ENCODE data around the gene MARK2. TPM values are rescaled to one million over a fixed set of nuclear protein-coding genes. Genes with fewer than 3 reads are reported as not detected.

The MARK2 gene
- total RNA-seq (12.7 TPM), polyA plus RNA-seq (17.5 TPM)
- long read RNA-seq, donor 1, partial matches to known transcripts = 0 of 1 reads
- long read RNA-seq, donor 1, other reads (novel, unspliced or antisense) = 0 of 1 reads
- long read RNA-seq, donor 2 = 0 reads
- long read RNA-seq, donor 3, partial matches to known transcripts = 6 of 7 reads
- long read RNA-seq, donor 3, other reads (novel, unspliced or antisense) = 0 of 7 reads
- long read RNA-seq, donor 4, partial matches to known transcripts = 0 of 1 reads
- long read RNA-seq, donor 4, other reads (novel, unspliced or antisense) = 0 of 1 reads
- long read RNA-seq, donor 5, partial matches to known transcripts = 7 of 7 reads
- long read RNA-seq, donor 5, other reads (novel, unspliced or antisense) = 0 of 7 reads
- long read RNA-seq, donor 6, partial matches to known transcripts = 0 of 2 reads
- long read RNA-seq, donor 6, other reads (novel, unspliced or antisense) = 0 of 2 reads
- long read RNA-seq, donor 7, partial matches to known transcripts = 13 of 13 reads
- long read RNA-seq, donor 7, other reads (novel, unspliced or antisense) = 0 of 13 reads
- long read RNA-seq, donor 8 = 0 reads
- long read RNA-seq, donor 9, partial matches to known transcripts = 0 of 2 reads
- long read RNA-seq, donor 9, other reads (novel, unspliced or antisense) = 0 of 2 reads
- long read RNA-seq, donor 10, partial matches to known transcripts = 8 of 8 reads
- long read RNA-seq, donor 10, other reads (novel, unspliced or antisense) = 0 of 8 reads

DNA sequence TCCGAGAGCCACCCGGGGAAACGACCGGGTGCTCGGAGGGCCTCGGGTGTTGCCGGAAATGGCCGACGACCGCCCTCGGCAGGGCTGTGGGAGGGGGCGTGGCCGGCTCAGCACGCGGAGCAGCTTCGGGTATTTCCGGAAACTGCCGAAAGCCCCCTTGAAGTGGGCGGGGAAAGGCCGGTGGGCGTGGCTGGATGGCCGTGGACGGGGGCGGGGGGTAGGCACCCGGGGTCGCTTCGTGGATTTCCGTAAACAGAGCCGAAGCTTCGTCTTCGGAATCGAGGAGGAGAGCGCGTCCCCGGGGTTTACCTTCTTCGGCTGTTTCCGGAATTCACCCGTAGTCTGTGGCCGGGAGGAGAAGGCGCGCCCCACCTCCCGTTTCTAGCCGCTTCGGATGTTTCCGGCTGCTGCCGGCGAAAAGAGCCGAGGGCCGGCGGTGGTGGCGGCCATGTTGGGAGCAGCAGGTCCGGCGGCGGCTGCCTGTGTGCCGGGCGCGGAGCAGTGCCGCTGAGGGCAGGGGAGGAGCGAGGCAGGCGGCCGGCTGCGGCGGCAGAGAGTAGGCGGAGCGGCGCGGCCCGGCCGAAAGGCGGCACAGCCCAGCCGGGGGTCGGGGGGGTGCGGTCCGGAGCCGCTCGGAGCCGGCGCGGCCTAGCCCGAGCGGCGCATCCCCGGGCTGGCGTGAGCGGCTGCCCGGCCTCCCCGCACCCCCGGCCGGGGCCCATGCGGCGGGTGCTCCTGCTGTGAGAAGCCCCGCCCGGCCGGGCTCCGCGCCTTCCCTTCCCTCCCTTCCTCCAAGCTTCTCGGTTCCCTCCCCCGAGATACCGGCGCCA is at the start of gene MARK2:
Gene MARK2 (plus strand): TSS at position 433 of the 830 bp plus-strand sequence. CDS start 397 bp downstream, at position 830.
- H3K27ac ChIP-seq (ENCODE audit: low read depth in 1 of 2, low read length in 1 of 2) = peak within 1 kb of the TSS; percentile 81 to 90
- under 1% methylated on average over 100 of the region's 100 CpGs for WGBS
- H3K4me1 ChIP-seq (ENCODE audit: control insufficient read depth in 2 of 2, insufficient read depth in 2 of 2, low read length in 2 of 2) = peaks cover 27 to 38% of the 10 kb centered on the region in 2 donors

DNA sequence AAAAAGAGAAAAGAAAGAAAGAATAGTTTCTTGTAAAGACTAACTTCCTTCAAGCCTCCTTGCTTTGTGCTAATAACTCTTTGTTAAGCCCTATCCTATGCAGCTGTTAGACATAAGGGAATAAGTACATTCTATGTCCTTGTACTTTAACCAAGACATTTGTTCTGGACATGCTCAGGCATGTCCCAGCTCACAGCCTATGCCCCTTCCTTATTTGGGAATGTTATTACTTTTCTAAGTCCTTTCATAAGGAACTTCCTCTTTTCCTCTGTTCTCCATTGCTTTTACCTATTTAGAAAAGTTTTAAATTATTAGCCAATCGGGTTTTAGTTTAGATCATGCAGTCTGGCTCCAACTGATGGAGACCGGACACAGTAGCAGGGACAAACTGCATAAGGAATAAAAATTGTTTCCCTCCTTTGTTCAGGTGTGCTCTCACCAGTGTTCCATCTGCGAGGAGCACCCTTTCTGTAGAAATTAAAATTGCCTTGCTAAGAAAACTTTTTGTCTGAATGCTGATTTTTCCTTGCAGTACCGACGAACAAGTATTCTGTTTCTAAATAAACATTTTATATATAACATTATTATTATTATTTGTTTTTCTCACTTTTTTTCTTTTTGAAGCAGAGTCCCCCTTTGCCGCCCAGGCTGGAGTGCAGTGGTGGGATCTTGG is 47.3 kb upstream of the MARK2 start:
- WGBS = 89% methylated on average over 6 of the region's 6 CpGs
- Histone ChIP-seq H3K9me3 (ENCODE audit: control insufficient read depth in 2 of 2, insufficient read depth in 1 of 2, low read length in 1 of 2) (peaks cover 0 to 10% of the 10 kb centered on the region in 2 donors), H3K27ac (ENCODE audit: low read depth in 1 of 2, low read length in 1 of 2) (no peak overlapping the region), H3K4me1 (ENCODE audit: control insufficient read depth in 2 of 2, insufficient read depth in 2 of 2, low read length in 2 of 2) (no peaks in the 10 kb centered on the region), H3K36me3 (ENCODE audit: control insufficient read depth in 2 of 2, insufficient read depth in 2 of 2, low read length in 1 of 2) (no peaks in the 10 kb centered on the region), H3K27me3 (ENCODE audit: control insufficient read depth in 2 of 2, insufficient read depth in 1 of 2, low read length in 1 of 2) (no peaks in the 10 kb centered on the region), H3K4me3 (ENCODE audit: low read length in 2 of 2) (no peak overlapping the region)
- DNase-seq (ENCODE audit: low read depth in 6 of 9, low spot score in 9 of 9) = no peak

More for the DNA sequence above, at the start of gene MARK2:
- no peaks in the 10 kb centered on the region for H3K9me3 ChIP-seq (ENCODE audit: control insufficient read depth in 2 of 2, insufficient read depth in 1 of 2, low read length in 1 of 2)
- no peaks in the 10 kb centered on the region for H3K27me3 ChIP-seq (ENCODE audit: control insufficient read depth in 2 of 2, insufficient read depth in 1 of 2, low read length in 1 of 2)
- peak within 1 kb of the TSS; percentile 79 to 86 for H3K4me3 ChIP-seq (ENCODE audit: low read length in 2 of 2)
- peak; percentile 98 to 100 (median 99) for DNase-seq (ENCODE audit: low read depth in 6 of 9, low spot score in 9 of 9)
- peaks cover 5 to 22% of the 10 kb centered on the region in 2 donors for H3K36me3 ChIP-seq (ENCODE audit: control insufficient read depth in 2 of 2, insufficient read depth in 2 of 2, low read length in 1 of 2)

DNA sequence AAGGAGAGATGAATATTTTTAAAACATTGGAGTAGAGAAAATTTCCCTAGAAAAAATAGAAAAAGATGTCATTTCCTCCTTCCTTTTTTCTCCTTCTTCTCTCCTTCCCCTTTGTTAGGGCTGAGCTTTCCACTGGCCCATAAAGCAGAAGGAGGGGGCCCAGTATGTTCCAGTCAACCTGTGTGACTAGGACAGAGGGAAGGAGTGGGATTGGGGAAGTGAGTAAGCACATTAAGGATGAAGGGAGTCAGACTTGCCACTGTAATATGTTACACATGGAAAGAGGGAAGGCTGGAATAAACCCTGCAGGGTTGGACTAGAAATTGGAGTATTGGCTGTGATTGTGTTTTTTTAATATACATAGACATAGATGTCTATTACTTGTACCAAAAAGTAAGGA is 45.7 kb upstream of the MARK2 start:
- Histone ChIP-seq H3K9me3 (ENCODE audit: control insufficient read depth in 2 of 2, insufficient read depth in 1 of 2, low read length in 1 of 2) (peaks cover 0 to 10% of the 10 kb centered on the region in 2 donors), H3K4me3 (ENCODE audit: low read length in 2 of 2) (no peak overlapping the region), H3K4me1 (ENCODE audit: control insufficient read depth in 2 of 2, insufficient read depth in 2 of 2, low read length in 2 of 2) (no peaks in the 10 kb centered on the region), H3K27me3 (ENCODE audit: control insufficient read depth in 2 of 2, insufficient read depth in 1 of 2, low read length in 1 of 2) (no peaks in the 10 kb centered on the region), H3K36me3 (ENCODE audit: control insufficient read depth in 2 of 2, insufficient read depth in 2 of 2, low read length in 1 of 2) (no peaks in the 10 kb centered on the region), H3K27ac (ENCODE audit: low read depth in 1 of 2, low read length in 1 of 2) (no peak overlapping the region)
- DNase-seq (ENCODE audit: low read depth in 6 of 9, low spot score in 9 of 9) = no peak

DNA sequence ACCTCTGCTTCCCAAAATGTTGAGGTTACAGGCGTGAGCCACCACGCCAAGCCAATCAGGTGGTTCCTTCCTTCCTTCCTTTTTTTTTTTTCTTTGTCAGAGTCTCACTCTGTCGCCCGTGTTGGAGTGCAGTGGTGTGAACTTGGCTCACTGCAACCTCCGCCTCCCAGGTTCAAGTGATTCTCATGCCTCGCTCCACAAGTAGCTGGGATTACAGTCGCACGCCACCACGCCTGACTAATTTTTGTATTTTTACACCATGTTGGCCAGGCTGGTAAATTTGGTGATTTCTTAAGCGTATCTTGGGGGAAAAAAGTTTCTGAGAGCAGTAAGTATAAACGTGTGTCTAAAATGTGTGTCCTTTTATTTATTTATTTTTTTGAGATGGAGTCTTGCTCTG is 43.8 kb upstream of the MARK2 start:
- Histone ChIP-seq H3K9me3 (ENCODE audit: control insufficient read depth in 2 of 2, insufficient read depth in 1 of 2, low read length in 1 of 2) (peaks cover 0 to 10% of the 10 kb centered on the region in 2 donors), H3K27me3 (ENCODE audit: control insufficient read depth in 2 of 2, insufficient read depth in 1 of 2, low read length in 1 of 2) (no peaks in the 10 kb centered on the region), H3K4me1 (ENCODE audit: control insufficient read depth in 2 of 2, insufficient read depth in 2 of 2, low read length in 2 of 2) (no peaks in the 10 kb centered on the region), H3K36me3 (ENCODE audit: control insufficient read depth in 2 of 2, insufficient read depth in 2 of 2, low read length in 1 of 2) (no peaks in the 10 kb centered on the region), H3K27ac (ENCODE audit: low read depth in 1 of 2, low read length in 1 of 2) (no peak overlapping the region), H3K4me3 (ENCODE audit: low read length in 2 of 2) (no peak overlapping the region)
- no peak for DNase-seq (ENCODE audit: low read depth in 6 of 9, low spot score in 9 of 9)
- WGBS = 69% methylated on average over 11 of the region's 11 CpGs

DNA sequence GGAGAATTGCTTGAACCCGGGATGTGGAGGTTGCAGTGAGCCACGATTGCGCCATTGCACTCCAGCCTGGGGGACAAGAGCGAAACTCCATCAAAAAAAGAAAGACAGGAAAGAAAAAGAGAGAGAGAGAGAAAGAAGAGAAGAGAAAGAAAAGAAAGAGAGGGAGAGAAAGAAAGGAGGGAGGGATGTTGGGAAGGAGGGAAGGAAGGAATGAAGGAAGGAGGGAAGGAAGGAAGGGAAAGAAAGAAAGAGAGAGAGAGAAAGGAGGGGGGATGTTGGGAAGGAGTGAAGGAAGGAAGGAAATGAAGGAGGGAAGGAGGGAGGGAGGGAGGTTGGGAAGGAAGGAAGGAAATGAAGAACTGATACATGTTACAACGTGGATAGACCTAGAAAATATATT is 38.0 kb upstream of the MARK2 start:
- H3K4me3 ChIP-seq (ENCODE audit: low read length in 2 of 2) = no peak overlapping the region
- 93% methylated on average over 5 of the region's 5 CpGs for WGBS
- DNase-seq (ENCODE audit: low read depth in 6 of 9, low spot score in 9 of 9) = no peak
- H3K4me1 ChIP-seq (ENCODE audit: control insufficient read depth in 2 of 2, insufficient read depth in 2 of 2, low read length in 2 of 2) = no peaks in the 10 kb centered on the region
- H3K27ac ChIP-seq (ENCODE audit: low read depth in 1 of 2, low read length in 1 of 2) = no peak overlapping the region
- H3K27me3 ChIP-seq (ENCODE audit: control insufficient read depth in 2 of 2, insufficient read depth in 1 of 2, low read length in 1 of 2) = no peaks in the 10 kb centered on the region
- H3K36me3 ChIP-seq (ENCODE audit: control insufficient read depth in 2 of 2, insufficient read depth in 2 of 2, low read length in 1 of 2) = no peaks in the 10 kb centered on the region
- no peaks in the 10 kb centered on the region for H3K9me3 ChIP-seq (ENCODE audit: control insufficient read depth in 2 of 2, insufficient read depth in 1 of 2, low read length in 1 of 2)

DNA sequence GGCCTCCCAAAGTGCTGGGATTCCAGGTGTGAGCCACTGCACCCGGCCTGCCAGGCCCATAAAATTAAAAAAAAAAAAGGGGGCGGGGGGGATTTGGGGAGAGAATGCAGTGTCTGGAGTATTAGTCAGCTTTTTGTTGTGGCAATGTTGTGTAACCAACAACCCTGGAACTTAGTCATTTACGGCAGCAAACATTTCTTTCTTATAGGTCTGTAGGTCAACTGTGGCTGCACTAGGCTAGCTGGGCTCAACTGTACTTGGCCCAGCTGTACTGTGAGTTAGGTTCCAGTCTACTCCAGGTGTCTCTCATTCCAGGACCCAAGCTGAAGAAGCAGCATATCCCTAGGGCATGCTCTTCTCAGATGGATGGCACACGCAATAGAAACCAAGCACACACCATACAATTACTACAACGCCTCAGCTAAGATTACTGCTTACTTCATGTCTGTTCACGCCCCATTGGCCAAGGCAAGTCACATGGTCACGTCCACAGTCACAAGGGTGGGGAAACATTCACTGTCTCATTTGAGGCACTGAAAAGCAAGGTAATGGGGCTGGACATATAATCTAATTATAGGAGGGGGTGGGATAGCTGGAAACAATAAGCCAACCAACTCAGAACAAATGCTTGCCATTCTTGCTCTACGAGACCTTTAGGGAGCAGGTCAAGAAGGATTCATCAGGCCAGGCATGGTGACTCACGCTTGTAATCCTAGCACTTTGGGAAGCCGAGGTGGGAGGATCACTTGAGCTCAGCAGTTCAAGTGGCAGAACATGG is 36.1 kb upstream of the MARK2 start:
- H3K27ac ChIP-seq (ENCODE audit: low read depth in 1 of 2, low read length in 1 of 2) = no peak overlapping the region

DNA sequence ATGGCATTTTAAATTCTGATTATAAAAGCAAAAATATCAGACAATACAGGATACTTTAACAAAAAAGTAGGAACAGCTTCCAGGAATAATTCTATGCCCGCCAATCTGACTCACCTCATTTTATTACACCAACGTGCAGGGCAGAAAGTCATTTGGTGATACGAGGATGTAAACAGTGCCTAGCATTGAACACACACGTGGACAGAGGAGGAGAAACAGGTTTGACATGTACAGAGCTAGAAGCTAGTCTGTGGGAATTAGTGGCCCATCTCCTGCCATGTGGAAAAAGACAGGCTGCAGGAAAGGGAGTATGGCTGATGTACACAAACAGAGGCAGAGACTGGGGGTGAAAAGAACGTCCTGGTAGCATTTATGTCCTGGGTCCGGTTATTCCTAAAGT is 34.7 kb upstream of the MARK2 start:
- 95% methylated on average over 6 of the region's 6 CpGs for WGBS
- Histone ChIP-seq H3K36me3 (ENCODE audit: control insufficient read depth in 2 of 2, insufficient read depth in 2 of 2, low read length in 1 of 2) (no peaks in the 10 kb centered on the region), H3K4me3 (ENCODE audit: low read length in 2 of 2) (no peak overlapping the region), H3K27ac (ENCODE audit: low read depth in 1 of 2, low read length in 1 of 2) (no peak overlapping the region), H3K27me3 (ENCODE audit: control insufficient read depth in 2 of 2, insufficient read depth in 1 of 2, low read length in 1 of 2) (no peaks in the 10 kb centered on the region), H3K9me3 (ENCODE audit: control insufficient read depth in 2 of 2, insufficient read depth in 1 of 2, low read length in 1 of 2) (no peaks in the 10 kb centered on the region), H3K4me1 (ENCODE audit: control insufficient read depth in 2 of 2, insufficient read depth in 2 of 2, low read length in 2 of 2) (no peaks in the 10 kb centered on the region)
- no peak for DNase-seq (ENCODE audit: low read depth in 6 of 9, low spot score in 9 of 9)

More for the DNA sequence above, 36.1 kb upstream of the MARK2 start:
- no peaks in the 10 kb centered on the region for H3K4me1 ChIP-seq (ENCODE audit: control insufficient read depth in 2 of 2, insufficient read depth in 2 of 2, low read length in 2 of 2)
- 92% methylated on average over 10 of the region's 10 CpGs for WGBS
- H3K9me3 ChIP-seq (ENCODE audit: control insufficient read depth in 2 of 2, insufficient read depth in 1 of 2, low read length in 1 of 2) = no peaks in the 10 kb centered on the region
- H3K27me3 ChIP-seq (ENCODE audit: control insufficient read depth in 2 of 2, insufficient read depth in 1 of 2, low read length in 1 of 2) = no peaks in the 10 kb centered on the region
- DNase-seq (ENCODE audit: low read depth in 6 of 9, low spot score in 9 of 9) = no peak
- no peak overlapping the region for H3K4me3 ChIP-seq (ENCODE audit: low read length in 2 of 2)
- no peaks in the 10 kb centered on the region for H3K36me3 ChIP-seq (ENCODE audit: control insufficient read depth in 2 of 2, insufficient read depth in 2 of 2, low read length in 1 of 2)

DNA sequence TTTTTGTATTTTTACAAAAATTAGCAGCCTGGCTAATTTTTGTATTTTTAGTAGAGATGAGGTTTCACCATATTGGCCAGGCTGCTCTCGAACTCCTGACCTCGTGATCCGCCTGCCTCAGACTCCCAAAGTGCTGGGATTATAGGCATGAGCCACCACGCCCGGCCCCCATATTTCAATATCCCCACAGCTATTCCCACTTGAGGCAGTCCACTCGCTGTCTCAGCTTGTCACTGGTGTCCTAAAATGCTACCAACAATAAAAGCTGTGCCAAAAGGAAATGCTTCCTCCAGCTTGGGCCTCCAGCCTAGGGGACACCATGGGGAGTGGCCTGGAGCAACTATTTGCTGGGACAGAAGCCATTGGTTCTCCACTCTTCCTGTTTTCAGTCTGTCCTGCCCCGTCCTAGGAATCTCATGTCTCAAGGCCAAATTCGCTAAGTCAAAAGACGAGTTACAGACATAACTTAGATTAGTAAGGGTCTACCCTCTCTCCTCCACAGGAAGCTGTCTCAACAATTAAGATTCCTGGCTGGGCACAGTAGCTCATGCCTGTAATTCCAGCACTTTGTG is 33.0 kb upstream of the MARK2 start:
- Histone ChIP-seq H3K9me3 (ENCODE audit: control insufficient read depth in 2 of 2, insufficient read depth in 1 of 2, low read length in 1 of 2) (no peaks in the 10 kb centered on the region), H3K36me3 (ENCODE audit: control insufficient read depth in 2 of 2, insufficient read depth in 2 of 2, low read length in 1 of 2) (no peaks in the 10 kb centered on the region), H3K27me3 (ENCODE audit: control insufficient read depth in 2 of 2, insufficient read depth in 1 of 2, low read length in 1 of 2) (no peaks in the 10 kb centered on the region), H3K4me1 (ENCODE audit: control insufficient read depth in 2 of 2, insufficient read depth in 2 of 2, low read length in 2 of 2) (no peaks in the 10 kb centered on the region), H3K4me3 (ENCODE audit: low read length in 2 of 2) (no peak overlapping the region), H3K27ac (ENCODE audit: low read depth in 1 of 2, low read length in 1 of 2) (no peak overlapping the region)
- WGBS = 98% methylated on average over 9 of the region's 9 CpGs
- no peak for DNase-seq (ENCODE audit: low read depth in 6 of 9, low spot score in 9 of 9)

All from thymus (tissue), 14 donors.